Endodermal cell (in vitro differentiated cells): Measurements from ENCODE around the gene TMEM94. TPM values are rescaled to one million over a fixed set of nuclear protein-coding genes. Genes with fewer than 3 reads are reported as not detected.
"Not testable (repeated sequence)": the region's sequence is repeated elsewhere in the genome, so short reads cannot be mapped to it uniquely, and the experiment has no call there.

Experiments
- DNase-seq: peaks from one replicate; pipeline ENCODE4 v3.0.0-alpha.2; 2017
- H3K27ac ChIP-seq: 2 replicates; pipeline ENCODE4 v1.5.1; 2013; ENCODE audit warnings: mild to moderate bottlenecking, low read depth, low read length, moderate library complexity
- H3K27me3 ChIP-seq: 2 replicates; pipeline ENCODE4 v1.6.1; 2013; ENCODE audit warnings: mild to moderate bottlenecking, low read length, moderate library complexity; ENCODE audit not compliant: insufficient read depth, control insufficient read depth, poor library complexity, severe bottlenecking
- H3K36me3 ChIP-seq: 2 replicates; pipeline ENCODE4 v1.7.0; 2013; ENCODE audit warnings: mild to moderate bottlenecking, low read length, moderate library complexity; ENCODE audit not compliant: control insufficient read depth, insufficient read depth
- H3K4me1 ChIP-seq: one replicate; pipeline ENCODE4 v1.7.0; 2013; ENCODE audit warnings: low read length; ENCODE audit not compliant: control insufficient read depth, insufficient read depth
- H3K4me3 ChIP-seq: 2 replicates; pipeline ENCODE4 v1.5.1; 2013; ENCODE audit warnings: mild to moderate bottlenecking, low read length, moderate library complexity
- H3K9ac ChIP-seq: 2 replicates; pipeline ENCODE4 v1.6.1; 2013; ENCODE audit warnings: mild to moderate bottlenecking, low read length, moderate library complexity; ENCODE audit not compliant: poor library complexity, severe bottlenecking; ENCODE audit errors: extremely low read depth
- H3K9me3 ChIP-seq: 2 replicates; pipeline ENCODE4 v1.6.1; 2013; ENCODE audit warnings: mild to moderate bottlenecking, low read length, moderate library complexity; ENCODE audit not compliant: control insufficient read depth
- H3K27ac Mint-ChIP-seq: 2 replicates; pipeline ENCODE4 v1.8.0; 2020; ENCODE audit warnings: mixed read lengths
- H3K27me3 Mint-ChIP-seq: 2 replicates; pipeline ENCODE4 v1.8.0; 2021; ENCODE audit warnings: mild to moderate bottlenecking, mixed read lengths; ENCODE audit not compliant: insufficient read depth
- H3K36me3 Mint-ChIP-seq: 2 replicates; pipeline ENCODE4 v1.8.0; 2020; ENCODE audit warnings: low read depth, mixed read lengths
- H3K4me1 Mint-ChIP-seq: 2 replicates; pipeline ENCODE4 v1.8.0; 2020; ENCODE audit warnings: mixed read lengths
- H3K4me3 Mint-ChIP-seq: 2 replicates; pipeline ENCODE4 v1.8.0; 2020; ENCODE audit warnings: mild to moderate bottlenecking, moderate library complexity, mixed read lengths
- H3K9me3 Mint-ChIP-seq: 2 replicates; pipeline ENCODE4 v1.8.0; 2020; ENCODE audit warnings: mild to moderate bottlenecking, mixed read lengths
- CTCF ChIP-seq: fragments of 200-600 bp; sonication (generic); conservative IDR thresholded peaks from 2 replicates; pipeline ENCODE4 v1.5.0; 2021; ENCODE audit warnings: antibody characterized with exemption, mild to moderate bottlenecking
- WGBS, 2 experiments: methylation state at CpG; one replicate each; pipeline versions ENCODE4 v1.1.5 to v1.1.7; 2013; ENCODE audit warnings: missing lambda C conversion rate in 2 of 2, mixed read lengths in 1 of 2; ENCODE audit not compliant: insufficient coverage in 1 of 2, insufficient read length in 1 of 2; 5-methylcytosine and 5-hydroxymethylcytosine counted together
- total RNA-seq, 2 donors: library from RNA; stranded (reverse); fragmentation: NEBNext Ultra II Directional in 1 of 2; extraction: Animal tissue kit (Norgen Biotek cat#: 25700) in 1 of 2; gene quantifications; 2 replicates in 1 of 2; 3 replicates in 1 of 2; pipeline ENCODE4 v1.2.1, GENCODE V29; 2021

TMEM94 gene
- total RNA-seq, 2 donors from 2014 or later: 96.0 to 106 TPM

GRCh38 chr17:75447951-75448856 lies 8.2 kb upstream of the TMEM94 start:
- no peak for DNase-seq
- no peak for TF ChIP-seq CTCF

DNA sequence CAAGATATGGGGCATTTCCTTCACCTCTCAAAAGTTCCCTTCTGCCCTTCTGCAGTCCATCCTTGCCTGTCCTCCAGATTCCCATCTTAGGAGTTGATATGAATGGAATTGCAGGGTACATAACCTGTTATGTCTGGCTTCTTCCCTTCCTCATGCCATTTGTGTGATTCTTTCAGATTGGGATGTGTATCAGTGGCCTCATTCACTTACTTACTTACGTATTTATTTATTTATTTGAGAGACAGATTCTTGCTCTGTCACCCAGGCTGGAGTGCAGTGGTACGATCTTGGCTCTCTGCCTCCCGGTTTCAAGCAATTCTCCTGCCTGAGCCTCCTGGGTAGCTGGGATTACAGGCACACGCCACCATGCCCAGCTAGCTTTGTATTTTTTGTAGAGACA lies 6.2 kb upstream of the TMEM94 start:
- Mint-ChIP-seq H3K4me1 (peaks cover 3% of the 10 kb centered on the region), H3K4me3 (no peak overlapping the region), H3K36me3 (no peaks in the 10 kb centered on the region), H3K9me3 (no peaks in the 10 kb centered on the region), H3K27ac (no peak overlapping the region), H3K27me3 (no peaks in the 10 kb centered on the region)
- Histone ChIP-seq H3K4me1 (no peaks in the 10 kb centered on the region), H3K9me3 (no peaks in the 10 kb centered on the region), H3K27me3 (no peaks in the 10 kb centered on the region), H3K4me3 (no peak overlapping the region), H3K36me3 (no peaks in the 10 kb centered on the region), H3K27ac (no peak overlapping the region), H3K9ac (no peak overlapping the region)
- no peak for TF ChIP-seq CTCF
- DNase-seq: no peak
- 93 to 98% methylated on average over 3 to 4 of the region's 4 CpGs for WGBS, 2 experiments

More at GRCh38 chr17:75447951-75448856, 8.2 kb upstream of the TMEM94 start:
- Mint-ChIP-seq H3K27ac (no peak overlapping the region), H3K27me3 (no peaks in the 10 kb centered on the region), H3K36me3 (no peaks in the 10 kb centered on the region), H3K4me3 (no peak overlapping the region), H3K4me1 (no peaks in the 10 kb centered on the region), H3K9me3 (no peaks in the 10 kb centered on the region)
- H3K4me3 ChIP-seq: no peak overlapping the region
- no peak overlapping the region for H3K9ac ChIP-seq
- H3K27me3 ChIP-seq: no peaks in the 10 kb centered on the region
- no peak overlapping the region for H3K27ac ChIP-seq
- 85 to 88% methylated on average over 15 to 17 of the region's 17 CpGs for WGBS, 2 experiments
- no peaks in the 10 kb centered on the region for H3K4me1 ChIP-seq
- H3K9me3 ChIP-seq: no peaks in the 10 kb centered on the region
- no peaks in the 10 kb centered on the region for H3K36me3 ChIP-seq

- no peaks in the 10 kb centered on the region for H3K36me3 Mint-ChIP-seq
- Histone ChIP-seq H3K4me3 (no peak overlapping the region), H3K4me1 (no peaks in the 10 kb centered on the region), H3K27me3 (no peaks in the 10 kb centered on the region), H3K9me3 (no peaks in the 10 kb centered on the region), H3K9ac (no peak overlapping the region), H3K27ac (no peak overlapping the region), H3K36me3 (no peaks in the 10 kb centered on the region)
- no peaks in the 10 kb centered on the region for H3K9me3 Mint-ChIP-seq
- no peak overlapping the region for H3K4me3 Mint-ChIP-seq
- DNase-seq: no peak
- H3K4me1 Mint-ChIP-seq: peaks cover 21% of the 10 kb centered on the region
- TF ChIP-seq CTCF: no peak
- no peak overlapping the region for H3K27ac Mint-ChIP-seq
- H3K27me3 Mint-ChIP-seq: no peaks in the 10 kb centered on the region
Observed at GRCh38 chr17:75454193-75454592, 2.2 kb upstream of the TMEM94 start.

- not testable (repeated sequence) for H3K4me3 ChIP-seq, H3K27ac ChIP-seq, H3K4me1 ChIP-seq, H3K36me3 ChIP-seq, DNase-seq, H3K4me3 Mint-ChIP-seq, H3K9me3 ChIP-seq, H3K27me3 ChIP-seq, H3K27ac Mint-ChIP-seq, H3K9ac ChIP-seq, H3K36me3 Mint-ChIP-seq, H3K27me3 Mint-ChIP-seq, H3K9me3 Mint-ChIP-seq
- WGBS, 2 experiments: 96 to 100% methylated on average over 1 to 3 of the region's 3 CpGs
- peaks cover 25% of the 10 kb centered on the region for H3K4me1 Mint-ChIP-seq
Observed at GRCh38 chr17:75454672-75455071, 1.8 kb upstream of the TMEM94 start.
